ENCODE measurements around the gene PAM. TPM values are rescaled to one million over a fixed set of nuclear protein-coding genes. Genes with fewer than 3 reads are reported as not detected.

PAM gene
- total RNA-seq, 4 donors from 2014 or later: 41.5 to 92.8 (median 48.2) TPM

DNA sequence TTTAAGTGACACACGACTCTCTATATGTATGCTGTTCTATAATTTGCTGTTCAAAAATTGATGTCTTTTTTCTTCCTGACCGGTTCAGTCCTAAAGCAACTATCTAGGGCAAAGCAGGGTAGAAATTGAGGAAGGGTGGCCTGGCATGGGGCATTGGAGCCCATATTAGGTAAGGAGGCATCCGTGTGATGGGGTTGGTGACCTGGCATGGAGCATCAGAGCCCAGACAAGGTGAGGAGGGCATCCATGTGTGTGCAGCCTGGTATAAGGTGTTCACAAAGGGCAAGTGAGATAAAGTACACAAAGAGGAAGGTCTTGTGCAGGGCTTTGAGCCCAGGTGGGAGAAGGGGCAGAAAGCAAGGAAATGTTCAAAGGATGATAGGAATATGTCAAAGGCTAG lies 104.9 kb downstream of the PAM start:
- no peaks in the 10 kb centered on the region for H3K36me3 ChIP-seq
- 97% methylated on average over 3 of the region's 3 CpGs for WGBS
- H3K4me3 ChIP-seq: no peak overlapping the region
- H3K27ac ChIP-seq: no peak overlapping the region
- TF ChIP-seq, protein P1, sequence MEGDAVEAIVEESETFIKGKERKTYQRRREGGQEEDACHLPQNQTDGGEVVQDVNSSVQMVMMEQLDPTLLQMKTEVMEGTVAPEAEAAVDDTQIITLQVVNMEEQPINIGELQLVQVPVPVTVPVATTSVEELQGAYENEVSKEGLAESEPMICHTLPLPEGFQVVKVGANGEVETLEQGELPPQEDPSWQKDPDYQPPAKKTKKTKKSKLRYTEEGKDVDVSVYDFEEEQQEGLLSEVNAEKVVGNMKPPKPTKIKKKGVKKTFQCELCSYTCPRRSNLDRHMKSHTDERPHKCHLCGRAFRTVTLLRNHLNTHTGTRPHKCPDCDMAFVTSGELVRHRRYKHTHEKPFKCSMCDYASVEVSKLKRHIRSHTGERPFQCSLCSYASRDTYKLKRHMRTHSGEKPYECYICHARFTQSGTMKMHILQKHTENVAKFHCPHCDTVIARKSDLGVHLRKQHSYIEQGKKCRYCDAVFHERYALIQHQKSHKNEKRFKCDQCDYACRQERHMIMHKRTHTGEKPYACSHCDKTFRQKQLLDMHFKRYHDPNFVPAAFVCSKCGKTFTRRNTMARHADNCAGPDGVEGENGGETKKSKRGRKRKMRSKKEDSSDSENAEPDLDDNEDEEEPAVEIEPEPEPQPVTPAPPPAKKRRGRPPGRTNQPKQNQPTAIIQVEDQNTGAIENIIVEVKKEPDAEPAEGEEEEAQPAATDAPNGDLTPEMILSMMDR (IDR thresholded peaks at IDR 0.05): no peak
- no peak for TF ChIP-seq POLR2AphosphoS5 (IDR thresholded peaks at IDR 0.05)
- no peak for TF ChIP-seq POLR2A (IDR thresholded peaks at IDR 0.05)
- DNase-seq (ENCODE audit: low spot score in 2 of 2): no peak
- H3K9me3 ChIP-seq: no peaks in the 10 kb centered on the region
- no peaks in the 10 kb centered on the region for H3K27me3 ChIP-seq
- H3K4me1 ChIP-seq: peaks cover 12% of the 10 kb centered on the region

DNA sequence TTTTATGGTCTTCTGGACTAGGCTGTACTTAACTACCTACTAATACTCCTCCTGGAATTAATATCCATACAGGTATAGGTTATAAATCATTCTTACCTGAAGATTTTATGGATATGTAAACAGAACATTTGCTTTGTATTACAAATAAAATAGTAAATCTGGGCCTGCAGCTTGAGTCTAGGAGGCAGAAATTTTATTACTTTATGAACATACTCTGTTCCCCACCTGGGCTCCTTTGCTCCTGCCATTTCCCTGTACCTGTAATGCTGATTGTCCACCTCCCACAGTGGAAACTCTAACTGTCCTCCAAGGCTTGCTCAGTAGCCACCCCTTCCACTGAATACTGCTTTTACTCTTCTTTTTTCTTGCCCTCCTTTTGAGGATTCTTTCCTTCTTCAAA lies 108.0 kb downstream of the PAM start:
- TF ChIP-seq POLR2AphosphoS5 (IDR thresholded peaks at IDR 0.05) (no peak), POLR2A (IDR thresholded peaks at IDR 0.05) (no peak), EP300 (IDR thresholded peaks at IDR 0.05) (no peak)
- TF ChIP-seq, protein P1 (IDR thresholded peaks at IDR 0.05): no peak
- Histone ChIP-seq H3K27ac (no peak overlapping the region), H3K27me3 (no peaks in the 10 kb centered on the region), H3K9me3 (no peaks in the 10 kb centered on the region), H3K36me3 (no peaks in the 10 kb centered on the region), H3K4me3 (no peak overlapping the region), H3K4me1 (peaks cover 16% of the 10 kb centered on the region)
- no peak for DNase-seq (ENCODE audit: low spot score in 2 of 2)

DNA sequence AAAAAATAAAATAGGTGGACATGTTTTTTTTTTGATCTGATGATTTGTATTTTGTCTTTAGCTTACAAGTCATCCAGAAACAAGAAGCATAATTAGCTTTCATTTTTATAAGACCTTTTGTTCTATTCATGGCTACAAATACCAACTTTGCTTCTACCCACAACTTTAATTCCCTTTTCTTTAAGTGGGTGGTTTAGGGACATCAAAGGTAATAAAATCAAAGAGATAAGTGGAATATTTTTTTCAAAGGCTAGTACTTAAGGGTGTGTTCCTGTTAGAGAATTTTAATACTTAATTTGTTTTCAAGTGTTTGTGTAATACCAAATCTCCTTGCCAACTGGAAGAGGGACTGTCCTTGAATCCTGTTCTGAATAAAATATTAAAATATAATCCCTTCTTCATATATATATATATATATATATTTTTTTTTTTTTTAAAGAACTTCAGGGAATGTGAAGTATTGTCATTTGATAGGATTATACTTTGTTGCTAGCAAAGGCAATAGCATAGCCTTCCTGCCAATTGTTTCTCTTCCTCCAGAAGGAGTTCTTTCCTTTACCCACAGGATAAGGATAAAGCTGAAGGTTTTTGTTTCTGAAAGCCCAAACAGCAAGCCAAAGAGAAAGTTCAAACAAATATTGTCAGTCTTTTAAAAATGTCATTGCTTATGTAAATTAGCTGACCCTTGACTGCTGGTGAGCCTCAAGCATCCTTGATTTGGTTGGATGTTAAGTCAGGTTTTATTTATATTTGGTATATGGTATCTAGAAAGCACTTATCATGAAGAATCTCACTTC lies 108.9 kb downstream of the PAM start:
- no peak for DNase-seq (ENCODE audit: low spot score in 2 of 2)
- Histone ChIP-seq H3K9me3 (no peaks in the 10 kb centered on the region), H3K27me3 (no peaks in the 10 kb centered on the region), H3K36me3 (no peaks in the 10 kb centered on the region), H3K27ac (peak overlapping the region; percentile 30), H3K4me3 (no peak overlapping the region), H3K4me1 (peaks cover 21% of the 10 kb centered on the region)
- TF ChIP-seq POLR2A (IDR thresholded peaks at IDR 0.05): no peak
- no peak for TF ChIP-seq EP300 (IDR thresholded peaks at IDR 0.05)
- TF ChIP-seq, protein P1 (IDR thresholded peaks at IDR 0.05): no peak
- TF ChIP-seq POLR2AphosphoS5 (IDR thresholded peaks at IDR 0.05): no peak

- Histone ChIP-seq H3K9me3 (no peaks in the 10 kb centered on the region), H3K27ac (peak overlapping the region; percentile 92), H3K36me3 (no peaks in the 10 kb centered on the region), H3K27me3 (no peaks in the 10 kb centered on the region), H3K4me1 (peaks cover 21% of the 10 kb centered on the region), H3K4me3 (peak overlapping the region; percentile 76)
- 31% methylated on average over 3 of the region's 3 CpGs for WGBS
- DNase-seq (ENCODE audit: low spot score in 2 of 2): no peak
- TF ChIP-seq, protein P1 (IDR thresholded peaks at IDR 0.05): no peak
- TF ChIP-seq POLR2A (IDR thresholded peaks at IDR 0.05) (no peak), POLR2AphosphoS5 (IDR thresholded peaks at IDR 0.05) (no peak), EP300 (IDR thresholded peaks at IDR 0.05) (no peak)
Measured at GRCh38 chr5:102865171-102865509, 110.0 kb downstream of the PAM start.

GRCh38 chr5:102865510-102866236 lies 110.6 kb downstream of the PAM start:
- WGBS: 0% methylated on average over 17 of the region's 54 CpGs
- no peaks in the 10 kb centered on the region for H3K27me3 ChIP-seq
- H3K4me1 ChIP-seq: peaks cover 21% of the 10 kb centered on the region
- TF ChIP-seq, protein P1 (IDR thresholded peaks at IDR 0.05): no peak
- no peak for TF ChIP-seq EP300 (IDR thresholded peaks at IDR 0.05)
- peak in 2 of 3 donors; percentile 12 to 17 for TF ChIP-seq POLR2AphosphoS5 (IDR thresholded peaks at IDR 0.05)
- peak in 1 of 2 donors; percentile 54 for TF ChIP-seq POLR2A (IDR thresholded peaks at IDR 0.05)
- H3K4me3 ChIP-seq: peak overlapping the region; percentile 76
- H3K9me3 ChIP-seq: no peaks in the 10 kb centered on the region
- no peaks in the 10 kb centered on the region for H3K36me3 ChIP-seq
- H3K27ac ChIP-seq: peak overlapping the region; percentile 92
- peak; percentile 78 to 84 for DNase-seq (ENCODE audit: low spot score in 2 of 2)
